ENCODE measurements around the gene LPP. TPM values are rescaled to one million over a fixed set of nuclear protein-coding genes. Genes with fewer than 3 reads are reported as not detected.

LPP gene
- total and polyA plus RNA-seq, 10 of the 15 experiments (the other 5 are each of a cell fraction or from before 2014, with no cell fraction given): under 0.01 to 0.62 (median 0.03) TPM

DNA sequence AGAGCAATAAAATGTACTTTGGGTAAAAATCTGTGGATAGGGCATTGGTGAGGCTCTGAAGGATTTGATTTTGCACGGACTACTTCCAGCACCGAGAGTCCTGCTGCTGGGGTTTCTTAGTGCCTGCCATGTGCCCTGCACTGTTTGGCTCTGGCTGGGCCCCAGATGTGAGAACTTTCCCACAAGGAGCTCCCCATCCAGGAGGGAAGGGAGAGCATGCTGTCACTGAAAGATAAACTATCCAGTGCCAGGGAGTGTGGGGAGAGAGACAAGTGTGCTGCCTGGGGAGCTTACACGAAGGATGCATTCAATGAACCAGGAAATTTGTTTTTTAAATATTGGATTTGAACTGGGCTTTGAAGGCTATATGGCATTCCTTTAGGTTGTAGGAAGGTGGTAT, 30.2 kb downstream of the LPP start (continued):
- TF ChIP-seq, protein P1, sequence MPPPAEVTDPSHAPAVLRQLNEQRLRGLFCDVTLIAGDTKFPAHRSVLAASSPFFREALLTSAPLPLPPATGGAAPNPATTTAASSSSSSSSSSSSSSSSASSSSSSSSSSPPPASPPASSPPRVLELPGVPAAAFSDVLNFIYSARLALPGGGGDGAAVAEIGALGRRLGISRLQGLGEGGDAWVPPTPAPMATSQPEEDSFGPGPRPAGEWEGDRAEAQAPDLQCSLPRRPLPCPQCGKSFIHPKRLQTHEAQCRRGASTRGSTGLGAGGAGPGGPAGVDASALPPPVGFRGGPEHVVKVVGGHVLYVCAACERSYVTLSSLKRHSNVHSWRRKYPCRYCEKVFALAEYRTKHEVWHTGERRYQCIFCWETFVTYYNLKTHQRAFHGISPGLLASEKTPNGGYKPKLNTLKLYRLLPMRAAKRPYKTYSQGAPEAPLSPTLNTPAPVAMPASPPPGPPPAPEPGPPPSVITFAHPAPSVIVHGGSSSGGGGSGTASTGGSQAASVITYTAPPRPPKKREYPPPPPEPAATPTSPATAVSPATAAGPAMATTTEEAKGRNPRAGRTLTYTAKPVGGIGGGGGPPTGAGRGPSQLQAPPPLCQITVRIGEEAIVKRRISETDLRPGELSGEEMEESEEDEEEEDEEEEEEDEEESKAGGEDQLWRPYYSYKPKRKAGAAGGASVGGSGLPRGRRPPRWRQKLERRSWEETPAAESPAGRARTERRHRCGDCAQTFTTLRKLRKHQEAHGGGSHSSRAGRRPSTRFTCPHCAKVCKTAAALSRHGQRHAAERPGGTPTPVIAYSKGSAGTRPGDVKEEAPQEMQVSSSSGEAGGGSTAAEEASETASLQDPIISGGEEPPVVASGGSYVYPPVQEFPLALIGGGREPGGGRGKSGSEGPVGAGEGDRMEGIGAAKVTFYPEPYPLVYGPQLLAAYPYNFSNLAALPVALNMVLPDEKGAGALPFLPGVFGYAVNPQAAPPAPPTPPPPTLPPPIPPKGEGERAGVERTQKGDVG (CRISPR knock-in tag; IDR thresholded peaks at IDR 0.05): no peak
- TF ChIP-seq FOS (IDR thresholded peaks at IDR 0.05; ENCODE audit: borderline replicate concordance, extremely low read depth, insufficient read length) (no peak), GATAD2B (conservative IDR thresholded peaks at IDR 0.05; ENCODE audit: low read depth) (no peak)

DNA sequence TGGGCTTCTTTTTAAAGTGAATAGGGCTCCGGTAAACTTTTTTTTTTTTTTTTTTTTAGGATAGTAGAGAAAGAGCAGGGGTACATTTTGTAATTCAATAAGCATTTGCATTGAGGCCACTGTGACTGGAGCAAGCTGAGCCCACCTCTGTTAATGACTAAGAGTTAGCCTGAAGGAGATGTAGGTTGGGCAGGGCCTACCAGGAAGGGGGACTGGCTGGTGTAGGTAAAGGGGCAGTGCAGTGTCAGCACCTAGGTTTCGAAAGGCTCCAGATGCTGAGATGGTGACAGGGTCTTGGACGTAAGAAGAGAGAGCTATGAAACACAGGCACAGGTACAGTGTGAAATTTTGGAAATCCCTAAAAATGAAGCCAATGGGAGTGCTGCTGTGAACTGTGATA, 30.7 kb downstream of the LPP start:
- 53% methylated on average over 2 of the region's 3 CpGs for WGBS (ENCODE audit: insufficient coverage, insufficient replicate concordance, low lambda C conversion rate, missing lambda C conversion rate)
- Histone ChIP-seq H3K27me3 (replicated peaks in 1 of 2; ENCODE audit: control insufficient read depth in 2 of 2, insufficient read depth in 2 of 2, low read length in 1 of 2) (peaks cover 0 to 1% of the 10 kb centered on the region in 2 experiments; a peak in 2 of 4 replicates), H3K79me2 (ENCODE audit: control insufficient read depth, insufficient read depth, low read length) (no peaks in the 10 kb centered on the region), H3K4me2 (ENCODE audit: control insufficient read depth, insufficient read depth) (no peak overlapping the region), H2AFZ (ENCODE audit: control insufficient read depth, low read depth, low read length) (no peak overlapping the region), H3K9me3 (replicated peaks; ENCODE audit: control insufficient read depth, insufficient read depth, low read length) (no peaks in the 10 kb centered on the region), H3K27ac (ENCODE audit: control insufficient read depth, insufficient read depth) (no peak overlapping the region), H3K9ac (ENCODE audit: control insufficient read depth, insufficient read depth, low read length) (no peak overlapping the region), H3K4me3 (no peak overlapping the region), H3K4me1 (ENCODE audit: control insufficient read depth, insufficient read depth, low read length) (no peaks in the 10 kb centered on the region), H4K20me1 (ENCODE audit: control insufficient read depth, insufficient read depth) (no peaks in the 10 kb centered on the region; the same call in none of the 2 replicates), H3K36me3 (ENCODE audit: control insufficient read depth in 2 of 2, insufficient read depth in 2 of 2, low read length in 1 of 2) (no peaks in the 10 kb centered on the region)
- in situ Hi-C loops (cut with MboI): no loop called here
- intact Hi-C loops (cut with micrococcal nuclease; ENCODE audit: unreplicated experiment): no loop called here
- ChIA-PET RAD21 (ENCODE audit: unreplicated experiment) (no interaction called here), POLR2A (interaction anchor here (0.6 kb wide), 1 partner anchor 877 kb away, joined by 5 read pairs; no protein-coding TSS in a partner anchor), CTCF (interaction anchor here (2.0 kb wide), 1 partner anchor 444 kb away, joined by 7 read pairs; no protein-coding TSS in a partner anchor), SMC1A (ENCODE audit: uncharacterized antibody, unreplicated experiment) (no interaction called here)
- FAIRE-seq (no peak), DNase-seq (ENCODE audit: low read depth, low spot score) (no peak), ATAC-seq (no peak)
- no TSS peak for BruUV-seq (replicated peaks)
- no peak for TF ChIP-seq MTA2 (IDR thresholded peaks at IDR 0.05; ENCODE audit: low read depth)
- no peak for TF ChIP-seq TAF1 (IDR thresholded peaks at IDR 0.05; ENCODE audit: borderline replicate concordance, low read depth, low read length)
- TF ChIP-seq, protein P2, sequence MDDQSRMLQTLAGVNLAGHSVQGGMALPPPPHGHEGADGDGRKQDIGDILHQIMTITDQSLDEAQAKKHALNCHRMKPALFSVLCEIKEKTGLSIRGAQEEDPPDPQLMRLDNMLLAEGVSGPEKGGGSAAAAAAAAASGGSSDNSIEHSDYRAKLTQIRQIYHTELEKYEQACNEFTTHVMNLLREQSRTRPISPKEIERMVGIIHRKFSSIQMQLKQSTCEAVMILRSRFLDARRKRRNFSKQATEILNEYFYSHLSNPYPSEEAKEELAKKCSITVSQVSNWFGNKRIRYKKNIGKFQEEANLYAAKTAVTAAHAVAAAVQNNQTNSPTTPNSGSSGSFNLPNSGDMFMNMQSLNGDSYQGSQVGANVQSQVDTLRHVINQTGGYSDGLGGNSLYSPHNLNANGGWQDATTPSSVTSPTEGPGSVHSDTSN (IDR thresholded peaks at IDR 0.05; ENCODE audit: insufficient replicate concordance, low read depth, low read length): no peak

Data from GM12878 (cell line).